HepG2 (cell line): ENCODE data around the gene KIAA1549. TPM values are rescaled to one million over a fixed set of nuclear protein-coding genes. Genes with fewer than 3 reads are reported as not detected.

Source experiments
- ATAC-seq: fragments of 200-7000 bp; cut with Tn5 transposase; 3 replicates; pipeline ENCODE4 v1.9.1; 2020; ENCODE audit warnings: mild to moderate bottlenecking, moderate library complexity
- BruUV-seq: library from RNA; stranded (reverse); fragments of 400-500 nt; replicated peaks from 2 replicates; lab custom pipeline; 2021; lab: Mats Ljungman, UMichigan
- CTCF ChIA-PET: fragments of 300-600 bp; formaldehyde crosslinking; extraction: SDS; loops from one replicate; lab custom pipeline; 2021; ENCODE audit warnings: low total read pairs, inconsistent platforms, low intra/inter-chr PET ratio; lab: Yijun Ruan, JAX
- POLR2A ChIA-PET: fragments of 350-600 bp; sonication (Branson Sonifier 250); formaldehyde crosslinking; loops from one replicate; lab custom pipeline; 2020; ENCODE audit warnings: antibody characterized with exemption, inconsistent platforms; lab: Yijun Ruan, JAX
- DNase-seq: peaks from one replicate; pipeline ENCODE4 v3.0.0-alpha.2; 2015; ENCODE audit warnings: low spot score
- FAIRE-seq: peaks from 3 replicates; lab custom pipeline; 2011; peaks lifted over from hg19 to GRCh38; lab: Jason Lieb, UNC
- H2AFZ ChIP-seq: one replicate; pipeline ENCODE4 v1.6.1; 2011; ENCODE audit warnings: low read length, inconsistent platforms
- H3K27ac ChIP-seq: fragments of 300-600 bp; 3 replicates; pipeline ENCODE4 v1.8.0; 2011; ENCODE audit warnings: mixed run types, mild to moderate bottlenecking, mixed read lengths, low read length, inconsistent platforms; ENCODE audit not compliant: insufficient read depth; ENCODE audit errors: extremely low read length
- H3K27me3 ChIP-seq, 2 experiments: fragments of 200-600 bp in 1 of 2; 2 replicates in 1 of 2; 3 replicates in 1 of 2; pipeline versions ENCODE4 v1.6.0 to v1.8.0; 2011; ENCODE audit warnings: low read length in 2 of 2, mild to moderate bottlenecking in 2 of 2, moderate library complexity in 2 of 2, inconsistent platforms in 1 of 2; ENCODE audit not compliant: insufficient read depth in 2 of 2, control insufficient read depth in 1 of 2
- H3K36me3 ChIP-seq, 2 experiments: fragments of 200-600 bp in 1 of 2; replicated peaks in 1 of 2; 2 replicates in 1 of 2; 3 replicates in 1 of 2; pipeline versions ENCODE4 v1.5.1 to v1.8.0; 2011; ENCODE audit warnings: low read length in 2 of 2, inconsistent platforms in 1 of 2; ENCODE audit not compliant: insufficient read depth in 2 of 2, control insufficient read depth in 1 of 2
- H3K4me1 ChIP-seq: 2 replicates; pipeline ENCODE4 v1.5.1; 2012; ENCODE audit warnings: low read length, inconsistent platforms; ENCODE audit not compliant: insufficient read depth
- H3K4me2 ChIP-seq: 2 replicates; pipeline ENCODE4 v1.6.0; 2011; ENCODE audit warnings: low read depth, low read length, inconsistent platforms
- H3K4me3 ChIP-seq, 3 experiments: fragments of 200-600 bp in 1 of 3; sonication (generic), shearing (Covaris generic) in 1 of 3; replicated peaks in 1 of 3; 2 replicates each; pipeline ENCODE4 v1.5.1; 2011 to 2016; ENCODE audit warnings: low read length in 3 of 3, inconsistent platforms in 2 of 3, low read depth in 2 of 3, mild to moderate bottlenecking in 2 of 3, control low read depth in 1 of 3, mixed read lengths in 1 of 3; ENCODE audit not compliant: insufficient read depth in 1 of 3
- H3K79me2 ChIP-seq: one replicate; pipeline ENCODE4 v1.6.1; 2011; ENCODE audit warnings: low read length, inconsistent platforms; ENCODE audit not compliant: insufficient read depth
- H3K9ac ChIP-seq: 2 replicates; pipeline ENCODE4 v1.6.0; 2011; ENCODE audit warnings: mild to moderate bottlenecking, low read depth, low read length, inconsistent platforms; ENCODE audit not compliant: insufficient read depth
- H3K9me3 ChIP-seq: 2 replicates; pipeline ENCODE4 v1.5.1; 2012; ENCODE audit warnings: mild to moderate bottlenecking, low read length
- H4K20me1 ChIP-seq: 2 replicates; pipeline ENCODE4 v1.6.0; 2011; ENCODE audit warnings: inconsistent platforms, mild to moderate bottlenecking, low read length, moderate library complexity; ENCODE audit not compliant: insufficient read depth
- DR1 ChIP-seq: sonication (generic); formaldehyde crosslinking; IDR thresholded peaks from 2 replicates; pipeline ENCODE4 v1.8.0; 2021; ENCODE audit warnings: mild to moderate bottlenecking, missing genetic modification reagents, inconsistent platforms
- HDAC6 ChIP-seq: fragments of 200-600 bp; sonication (generic); IDR thresholded peaks from 2 replicates; pipeline ENCODE4 v1.7.0; 2017; ENCODE audit warnings: mild to moderate bottlenecking, antibody characterized with exemption, low read length, low read depth
- PCBP2 ChIP-seq: fragments of 200-400 bp; formaldehyde crosslinking; optimal IDR thresholded peaks from 2 replicates; pipeline ENCODE3; 2018; ENCODE audit warnings: low read length, low read depth; ENCODE audit not compliant: poor library complexity, severe bottlenecking
- PPARG ChIP-seq: conservative IDR thresholded peaks from 2 replicates; pipeline ENCODE4 v1.6.1; 2016; ENCODE audit warnings: missing biosample characterization, missing genetic modification reagents
- SIN3B ChIP-seq: fragments of 150-350 bp; IDR thresholded peaks from 2 replicates; pipeline ENCODE4 v1.6.1; 2014; ENCODE audit warnings: low read length
- SIX1 ChIP-seq: sonication (generic); formaldehyde crosslinking; IDR thresholded peaks from 2 replicates; pipeline ENCODE4 v1.4.0; 2020; ENCODE audit warnings: missing genetic modification reagents, borderline replicate concordance
- SMARCE1 ChIP-seq: fragments of 450-650 bp; IDR thresholded peaks from 2 replicates; pipeline ENCODE4 v1.6.1; 2017; ENCODE audit warnings: borderline replicate concordance
- ZNF878 ChIP-seq: sonication (generic); formaldehyde crosslinking; IDR thresholded peaks from 2 replicates; pipeline ENCODE4 v1.8.1; 2023; ENCODE audit warnings: mild to moderate bottlenecking, missing genetic modification reagents, moderate library complexity
- WGBS: methylation state at CpG from one replicate; pipeline ENCODE4 v1.1.6; 2017; ENCODE audit warnings: low lambda C conversion rate; 5-methylcytosine and 5-hydroxymethylcytosine counted together
- in situ Hi-C: cut with HindIII; loops from 2 replicates; pipeline ENCODE4 v1.10.0; 2017; ENCODE audit warnings: low pct_unique_long_range_greater_than_20kb; ENCODE audit not compliant: extremely low pct_ligation_motif_present
- intact Hi-C: fragments of 100-400 bp; cut with micrococcal nuclease; formaldehyde crosslinking; loops from one replicate; pipeline ENCODE4 v1.10.0; 2022; ENCODE audit not compliant: unreplicated experiment
- polyA plus RNA-seq, 8 experiments: library from polyadenylated mRNA; depleted of rRNA in 3 of 8; stranded (reverse) in 7 of 8; unstranded in 1 of 8; fragments of >200 nt; fragmentation: Illumina TruSeq in 4 of 8; extraction: Trizol in 4 of 8; gene quantifications; 2 replicates each; pipeline versions ENCODE4 v1.2.1 to v1.2.3, GENCODE V29; 2011 to 2016; ENCODE audit warnings: low read depth in 4 of 8, missing spikeins in 1 of 8, mixed read lengths in 1 of 8; ENCODE audit not compliant: insufficient read depth in 1 of 8
- total RNA-seq, 5 experiments: library from RNA; depleted of rRNA; stranded (reverse); fragments of >200 nt; fragmentation: Illumina TruSeq; extraction: Trizol; gene quantifications; 2 replicates each; pipeline ENCODE4 v1.2.3, GENCODE V29; 2016; ENCODE audit warnings: low read depth in 1 of 5
- TF ChIP-seq, protein P1 (sequence below): sonication (generic); formaldehyde crosslinking; IDR thresholded peaks from 2 replicates; pipeline ENCODE4 v1.8.0; 2022; ENCODE audit warnings: low read depth, missing genetic modification reagents
- TF ChIP-seq, protein P2 (sequence below), 2 experiments: fragments of 450-650 bp in 1 of 2; sonication (generic) in 1 of 2; formaldehyde crosslinking; IDR thresholded peaks; 2 replicates each; pipeline versions ENCODE4 v1.5.0 to v1.8.0; 2020 to 2022; ENCODE audit warnings: mild to moderate bottlenecking in 1 of 2, missing genetic modification reagents in 1 of 2
- TF ChIP-seq, protein P3 (sequence below): sonication (generic); formaldehyde crosslinking; IDR thresholded peaks from 2 replicates; pipeline ENCODE4 v1.4.0; 2020; ENCODE audit warnings: mild to moderate bottlenecking, missing genetic modification reagents
- TF ChIP-seq, protein P4 (sequence below): IDR thresholded peaks from 2 replicates; pipeline ENCODE4 v1.6.1; 2016; ENCODE audit warnings: low read depth, borderline replicate concordance

The KIAA1549 gene
- total and polyA plus RNA-seq, 2 of the 13 experiments (the other 11 are each of a cell fraction or from before 2014, with no cell fraction given): 1.1 to 1.8 TPM

DNA sequence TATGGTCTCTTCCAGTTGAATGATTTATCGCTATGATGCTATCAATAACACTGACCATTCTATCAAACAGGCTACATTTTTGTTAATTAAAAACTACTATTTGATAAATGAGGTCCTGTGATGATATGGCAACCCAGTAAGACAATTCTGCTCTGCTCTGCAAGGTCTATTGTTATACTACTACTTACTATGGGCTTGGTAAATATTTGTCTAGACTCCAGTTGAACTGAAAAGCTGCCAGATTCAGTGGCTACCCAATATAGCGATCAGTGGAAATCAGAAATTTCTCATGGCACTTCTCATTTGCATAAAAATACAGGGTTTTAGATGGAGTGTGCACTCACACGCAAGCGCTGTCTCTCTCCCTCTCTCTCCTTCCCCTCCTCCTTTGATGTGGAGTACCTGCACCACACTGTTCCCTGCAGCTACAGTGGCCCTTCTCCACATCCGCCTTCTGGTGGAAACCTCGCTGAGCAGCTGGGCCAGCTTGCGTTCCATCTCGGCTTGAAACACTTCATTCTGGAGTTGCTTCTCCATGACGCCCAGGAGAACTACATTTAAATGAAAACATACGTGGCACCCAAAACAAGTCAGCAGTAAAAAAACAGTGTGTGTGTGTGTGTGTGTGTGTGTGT lies 77.9 kb downstream of the KIAA1549 start:
- in situ Hi-C loops: no loop called here
- Histone ChIP-seq H3K4me2 (no peak overlapping the region), H3K9me3 (no peaks in the 10 kb centered on the region), H3K4me1 (no peaks in the 10 kb centered on the region), H3K9ac (no peak overlapping the region), H3K79me2 (no peaks in the 10 kb centered on the region), H2AFZ (no peak overlapping the region), H3K36me3 (peaks cover 2 to 3% of the 10 kb centered on the region in 2 experiments; a peak in 1 of 5 replicates), H3K27ac (no peak overlapping the region), H3K4me3 (no peak overlapping the region), H4K20me1 (no peaks in the 10 kb centered on the region), H3K27me3 (no peaks in the 10 kb centered on the region)
- no peak for DNase-seq
- BruUV-seq: no TSS peak
- ChIA-PET POLR2A (no interaction called here), CTCF (no interaction called here)
- intact Hi-C loops: no loop called here
- no peak for FAIRE-seq
- ATAC-seq: no peak
- WGBS: 97% methylated on average over 10 of the region's 10 CpGs
- TF ChIP-seq PPARG (CRISPR knock-in tag): no peak
- TF ChIP-seq, protein P1, sequence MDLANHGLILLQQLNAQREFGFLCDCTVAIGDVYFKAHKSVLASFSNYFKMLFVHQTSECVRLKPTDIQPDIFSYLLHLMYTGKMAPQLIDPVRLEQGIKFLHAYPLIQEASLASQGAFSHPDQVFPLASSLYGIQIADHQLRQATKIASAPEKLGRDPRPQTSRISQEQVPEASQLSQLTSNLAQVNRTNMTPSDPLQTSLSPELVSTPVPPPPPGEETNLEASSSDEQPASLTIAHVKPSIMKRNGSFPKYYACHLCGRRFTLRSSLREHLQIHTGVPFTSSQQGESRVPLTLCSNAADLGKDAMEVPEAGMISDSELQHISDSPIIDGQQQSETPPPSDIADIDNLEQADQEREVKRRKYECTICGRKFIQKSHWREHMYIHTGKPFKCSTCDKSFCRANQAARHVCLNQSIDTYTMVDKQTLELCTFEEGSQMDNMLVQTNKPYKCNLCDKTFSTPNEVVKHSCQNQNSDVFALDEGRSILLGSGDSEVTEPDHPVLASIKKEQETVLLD (CRISPR knock-in tag): no peak

DNA sequence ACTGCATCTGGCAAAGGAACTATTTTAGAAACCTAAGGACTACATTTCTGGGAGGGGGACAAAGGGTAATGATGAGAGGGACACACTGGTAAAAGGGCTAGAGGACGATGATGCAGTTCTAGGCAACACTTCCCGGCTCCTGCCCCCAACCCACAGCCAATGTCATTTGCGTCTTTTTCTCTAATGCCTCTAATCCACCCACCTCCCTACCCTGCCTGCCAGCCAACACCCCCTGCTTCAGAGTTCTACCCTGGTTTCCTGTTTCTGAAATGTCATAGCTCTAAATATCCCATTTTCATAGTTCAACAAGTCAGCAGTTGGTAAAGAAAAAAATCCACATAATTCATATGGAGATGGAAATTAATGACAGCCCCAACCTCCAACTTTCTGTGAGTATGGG lies 79.0 kb downstream of the KIAA1549 start:
- in situ Hi-C loops: no loop called here
- TF ChIP-seq DR1 (CRISPR knock-in tag): no peak
- TF ChIP-seq SIN3B: no peak
- no peak for TF ChIP-seq SIX1 (CRISPR knock-in tag)
- TF ChIP-seq, protein P2, sequence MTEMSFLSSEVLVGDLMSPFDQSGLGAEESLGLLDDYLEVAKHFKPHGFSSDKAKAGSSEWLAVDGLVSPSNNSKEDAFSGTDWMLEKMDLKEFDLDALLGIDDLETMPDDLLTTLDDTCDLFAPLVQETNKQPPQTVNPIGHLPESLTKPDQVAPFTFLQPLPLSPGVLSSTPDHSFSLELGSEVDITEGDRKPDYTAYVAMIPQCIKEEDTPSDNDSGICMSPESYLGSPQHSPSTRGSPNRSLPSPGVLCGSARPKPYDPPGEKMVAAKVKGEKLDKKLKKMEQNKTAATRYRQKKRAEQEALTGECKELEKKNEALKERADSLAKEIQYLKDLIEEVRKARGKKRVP (CRISPR knock-in tag; IDR thresholded peaks at IDR 0.05): no peak
- TF ChIP-seq, protein P3, sequence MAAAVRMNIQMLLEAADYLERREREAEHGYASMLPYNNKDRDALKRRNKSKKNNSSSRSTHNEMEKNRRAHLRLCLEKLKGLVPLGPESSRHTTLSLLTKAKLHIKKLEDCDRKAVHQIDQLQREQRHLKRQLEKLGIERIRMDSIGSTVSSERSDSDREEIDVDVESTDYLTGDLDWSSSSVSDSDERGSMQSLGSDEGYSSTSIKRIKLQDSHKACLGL (CRISPR knock-in tag): no peak
- no peak for TF ChIP-seq SMARCE1
- no peak for TF ChIP-seq PCBP2
- TF ChIP-seq HDAC6: no peak
- TF ChIP-seq, protein P4, sequence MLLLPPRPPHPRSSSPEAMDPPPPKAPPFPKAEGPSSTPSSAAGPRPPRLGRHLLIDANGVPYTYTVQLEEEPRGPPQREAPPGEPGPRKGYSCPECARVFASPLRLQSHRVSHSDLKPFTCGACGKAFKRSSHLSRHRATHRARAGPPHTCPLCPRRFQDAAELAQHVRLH (CRISPR knock-in tag): no peak
- TF ChIP-seq ZNF878: no peak

More for the DNA sequence above, 79.0 kb downstream of the KIAA1549 start:
- Histone ChIP-seq H3K79me2 (no peaks in the 10 kb centered on the region), H3K9ac (no peak overlapping the region), H4K20me1 (no peaks in the 10 kb centered on the region), H3K4me1 (no peaks in the 10 kb centered on the region), H2AFZ (no peak overlapping the region), H3K27ac (no peak overlapping the region), H3K4me2 (no peak overlapping the region), H3K36me3 (peaks cover 2 to 3% of the 10 kb centered on the region in 2 experiments; a peak in 1 of 5 replicates), H3K9me3 (no peaks in the 10 kb centered on the region), H3K27me3 (no peaks in the 10 kb centered on the region), H3K4me3 (no peak overlapping the region)
- no TSS peak for BruUV-seq
- 92% methylated on average over 3 of the region's 3 CpGs for WGBS
- ATAC-seq (no peak), DNase-seq (no peak), FAIRE-seq (no peak)
- CTCF ChIA-PET: no interaction called here
- intact Hi-C loops: no loop called here
- POLR2A ChIA-PET: no interaction called here
